Measurements from ENCODE around the gene FETUB. TPM values are rescaled to one million over a fixed set of nuclear protein-coding genes. Genes with fewer than 3 reads are reported as not detected.

The FETUB gene
- polyA plus RNA-seq (2013, experiment 1 of 2; ENCODE audit: insufficient read length), result not detected
- polyA plus RNA-seq (2013, experiment 2 of 2; ENCODE audit: insufficient read length), result not detected

GRCh38 chr3:186639778-186640472, at the start of gene FETUB:
Gene FETUB, plus strand, starts transcription at chr3:186640399. Its CDS starts 62 bp downstream, at chr3:186640461.
- no peak for DNase-seq

- no peak for DNase-seq
Measured at GRCh38 chr3:186590580-186591295, 49.5 kb upstream of the FETUB start.

- DNase-seq, result no peak
Measured at GRCh38 chr3:186592682-186593081, 47.5 kb upstream of the FETUB start.

GRCh38 chr3:186593862-186594261, 46.3 kb upstream of the FETUB start:
- no peak for DNase-seq

GRCh38 chr3:186594591-186595113, 45.5 kb upstream of the FETUB start:
- DNase-seq, result no peak

GRCh38 chr3:186596568-186597287, 43.5 kb upstream of the FETUB start:
- DNase-seq, result peak; percentile 9

- DNase-seq, result peak; percentile 56
Measured at GRCh38 chr3:186598108-186598784, 42.0 kb upstream of the FETUB start.

- DNase-seq, result no peak
Measured at GRCh38 chr3:186598794-186599141, 41.4 kb upstream of the FETUB start.

- DNase-seq, result no peak
Measured at GRCh38 chr3:186599142-186599784, 40.9 kb upstream of the FETUB start.

GRCh38 chr3:186599785-186600166, 40.4 kb upstream of the FETUB start:
- no peak for DNase-seq

GRCh38 chr3:186600896-186601295, 39.3 kb upstream of the FETUB start:
- no peak for DNase-seq

GRCh38 chr3:186603159-186603558, 37.0 kb upstream of the FETUB start:
- no peak for DNase-seq

GRCh38 chr3:186605078-186605477, 35.1 kb upstream of the FETUB start:
- no peak for DNase-seq

- no peak for DNase-seq
Measured at GRCh38 chr3:186605561-186606545, 34.3 kb upstream of the FETUB start.

- DNase-seq, result no peak
Measured at GRCh38 chr3:186608624-186609215, 31.5 kb upstream of the FETUB start.

- DNase-seq, result peak; percentile 6
Measured at GRCh38 chr3:186609247-186609868, 30.8 kb upstream of the FETUB start.

GRCh38 chr3:186612065-186612464, 28.1 kb upstream of the FETUB start:
- no peak for DNase-seq

GRCh38 chr3:186612721-186613636, 27.2 kb upstream of the FETUB start, which contains the start of gene AHSG:
Gene AHSG, plus strand, starts transcription at chr3:186613060. Its CDS starts 82 bp downstream, at chr3:186613142.
- DNase-seq, result no peak

Measured in fibroblast of skin of scalp (primary cell).